WTC11 (cell line): ENCODE data around the gene RSPO3.

Experiments used
- NR1H2 ChIP-seq: sonication (generic); formaldehyde crosslinking; IDR thresholded peaks from 2 replicates; pipeline ENCODE4 v1.9.0; 2021; ENCODE audit warnings: mild to moderate bottlenecking, moderate library complexity, missing genetic modification reagents
- TF ChIP-seq, protein P1 (sequence below): sonication (generic); formaldehyde crosslinking; IDR thresholded peaks from 2 replicates; pipeline ENCODE4 v1.8.1; 2023; ENCODE audit warnings: mild to moderate bottlenecking, missing genetic modification reagents, moderate library complexity

DNA sequence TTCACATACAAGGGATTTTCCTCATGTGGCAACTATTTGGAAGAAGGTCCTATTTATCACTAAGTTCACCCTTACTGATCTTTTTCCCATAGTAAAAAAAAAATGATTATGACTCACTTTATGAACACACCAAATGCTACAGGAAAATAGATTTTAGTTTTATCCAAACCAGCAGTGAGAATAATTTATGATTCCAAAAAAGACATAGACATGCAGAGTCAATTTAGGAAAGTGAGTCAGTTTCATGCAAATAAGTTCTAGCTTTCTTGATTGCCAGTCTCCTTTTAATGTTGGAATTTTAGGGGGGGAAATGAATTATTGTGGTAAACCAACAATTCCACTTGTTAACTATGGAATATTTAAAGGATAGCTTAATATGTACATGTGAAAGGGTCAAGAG lies 84.2 kb downstream of the RSPO3 start:
- TF ChIP-seq, protein P1, sequence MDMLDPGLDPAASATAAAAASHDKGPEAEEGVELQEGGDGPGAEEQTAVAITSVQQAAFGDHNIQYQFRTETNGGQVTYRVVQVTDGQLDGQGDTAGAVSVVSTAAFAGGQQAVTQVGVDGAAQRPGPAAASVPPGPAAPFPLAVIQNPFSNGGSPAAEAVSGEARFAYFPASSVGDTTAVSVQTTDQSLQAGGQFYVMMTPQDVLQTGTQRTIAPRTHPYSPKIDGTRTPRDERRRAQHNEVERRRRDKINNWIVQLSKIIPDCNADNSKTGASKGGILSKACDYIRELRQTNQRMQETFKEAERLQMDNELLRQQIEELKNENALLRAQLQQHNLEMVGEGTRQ (CRISPR knock-in tag): no peak
- no peak for TF ChIP-seq NR1H2 (CRISPR knock-in tag)
